Activated CD4-positive, alpha-beta T cell treated with anti-CD3 and anti-CD28 coated beads, Interleukin-2, amount 50 U/mL, for 4 hours (primary cell): ENCODE data around the gene RAPGEFL1.
"Not testable (repeated sequence)": the region's sequence is repeated elsewhere in the genome, so short reads cannot be mapped to it uniquely, and the experiment has no call there.

Experiments used
- DNase-seq, 2 experiments: peaks; one replicate each; pipeline ENCODE4 v3.0.0-alpha.2; 2020

Gene RAPGEFL1

GRCh38 chr17:40177275-40177874, at the start of gene RAPGEFL1:
RAPGEFL1 (plus strand) TSS chr17:40177470; CDS start chr17:40177862, 392 bp downstream.
- DNase-seq = peak; percentile 90 to 91

DNA sequence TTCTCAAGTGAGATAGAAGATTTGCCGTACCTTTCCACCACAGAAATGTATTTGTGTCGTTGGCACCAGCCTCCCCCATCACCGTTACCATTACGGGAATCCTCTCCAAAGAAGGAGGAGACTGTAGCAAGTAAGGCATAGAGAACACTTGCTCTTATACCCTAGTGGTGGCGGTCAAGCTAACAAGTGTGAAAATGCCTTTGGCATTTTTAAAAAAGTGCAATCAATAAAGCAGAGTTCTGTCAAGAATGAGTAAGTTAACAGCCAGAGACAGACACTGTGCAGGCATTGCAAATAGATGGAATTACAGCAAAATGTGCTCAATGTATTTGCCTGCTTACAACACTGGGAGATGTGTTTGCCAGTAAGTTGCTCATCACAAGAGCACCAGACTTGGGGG, 47.8 kb upstream of the RAPGEFL1 start:
- DNase-seq = no peak

DNA sequence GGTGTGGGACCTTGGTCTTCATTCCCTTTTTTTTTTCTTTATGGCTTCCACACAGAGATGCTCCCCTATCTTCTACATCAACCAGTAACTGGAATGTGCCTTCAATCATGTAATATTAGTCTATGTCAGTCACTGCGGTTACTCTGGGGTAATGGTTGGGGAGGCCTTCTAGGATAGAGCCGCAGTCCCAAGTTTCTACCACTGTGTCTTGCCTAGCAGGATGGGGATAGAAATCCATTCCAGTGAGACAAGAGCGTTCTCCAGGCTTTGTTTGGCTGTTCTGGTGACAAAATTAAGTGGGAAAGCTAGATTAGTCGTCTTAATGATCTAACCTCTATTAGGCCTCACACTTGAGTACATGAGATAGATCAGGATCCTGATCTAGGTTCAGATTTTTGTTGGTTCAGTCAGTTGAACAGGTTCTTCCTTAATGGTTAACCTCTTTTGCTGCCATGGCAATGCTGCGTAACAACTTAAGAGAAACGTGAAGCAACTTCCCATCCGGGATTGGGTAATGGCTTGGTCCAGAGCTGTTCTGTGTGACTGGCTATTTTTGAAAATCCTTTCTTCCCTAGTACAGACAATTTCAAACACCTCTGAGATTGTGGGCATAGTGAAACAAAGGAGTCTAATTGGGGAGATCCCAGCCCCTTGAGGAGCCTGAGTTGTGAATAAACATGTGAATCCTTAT, 46.8 kb upstream of the RAPGEFL1 start:
- DNase-seq = no peak

DNA sequence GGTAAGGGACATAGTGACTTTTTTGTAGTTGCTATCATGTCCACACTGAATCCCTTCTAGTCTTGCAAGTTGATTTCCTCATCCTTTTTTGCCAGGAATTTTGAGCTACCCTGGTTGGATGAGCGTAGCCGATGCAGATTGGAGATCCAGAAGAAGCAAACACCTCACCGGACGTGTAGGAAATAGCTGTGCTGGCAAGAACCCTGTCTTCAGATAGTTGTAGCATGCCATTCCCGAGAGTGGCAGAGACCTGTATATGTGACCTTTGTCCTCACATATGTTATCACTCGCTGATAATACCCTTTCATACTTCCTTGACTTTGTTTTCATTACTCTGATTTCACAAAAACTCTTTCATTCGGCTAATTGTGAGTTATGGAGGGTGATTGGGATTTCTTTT, 43.1 kb upstream of the RAPGEFL1 start:
- no peak for DNase-seq

- no peak for DNase-seq
Measured at GRCh38 chr17:40135817-40136216, 41.5 kb upstream of the RAPGEFL1 start.

DNA sequence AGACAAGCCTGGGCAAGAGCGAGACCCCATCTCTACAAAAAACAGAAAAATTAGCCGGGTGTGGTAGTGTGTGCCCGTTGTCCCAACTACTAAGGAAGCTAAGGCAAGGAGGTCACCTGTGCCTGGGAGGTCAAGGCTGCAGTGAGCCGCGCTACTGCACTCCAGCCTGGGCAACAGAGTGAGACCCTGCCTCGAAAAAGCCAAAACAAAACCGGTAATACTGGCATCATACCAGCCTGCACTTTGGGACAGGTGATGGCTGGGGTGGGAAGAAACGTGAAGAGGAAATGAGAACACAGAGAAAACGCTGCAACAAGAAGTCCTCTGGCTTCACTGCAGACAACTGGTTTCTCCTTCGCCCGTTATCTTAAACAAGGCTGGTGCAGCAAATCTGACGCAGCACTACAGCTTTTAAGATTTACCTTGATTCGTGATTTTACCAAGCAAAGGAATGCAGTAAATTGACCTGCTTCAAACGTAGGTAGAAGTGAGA, 37.7 kb upstream of the RAPGEFL1 start:
- no peak for DNase-seq

- not testable (repeated sequence) for DNase-seq
Measured at GRCh38 chr17:40143166-40143565, 34.1 kb upstream of the RAPGEFL1 start.

DNA sequence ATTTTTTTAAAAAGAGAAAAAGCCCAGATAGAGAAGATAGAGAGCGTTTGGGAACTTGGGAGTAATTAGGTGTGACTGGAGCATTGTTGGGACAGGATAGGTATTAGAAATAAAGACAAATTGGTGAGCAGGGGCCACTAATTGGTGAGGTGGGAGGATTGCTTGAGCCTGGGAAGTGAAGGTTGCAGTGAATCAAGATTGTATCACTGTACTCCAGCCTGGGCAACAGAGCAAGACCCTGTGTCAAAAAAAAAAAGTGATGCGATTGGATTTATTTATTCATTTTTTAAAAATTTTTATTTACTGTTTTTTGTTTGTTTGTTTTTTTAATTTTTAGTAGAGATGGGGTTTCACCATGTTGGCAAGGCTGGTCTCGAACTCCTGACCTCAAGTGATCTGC, 31.8 kb upstream of the RAPGEFL1 start:
- DNase-seq = no peak

DNA sequence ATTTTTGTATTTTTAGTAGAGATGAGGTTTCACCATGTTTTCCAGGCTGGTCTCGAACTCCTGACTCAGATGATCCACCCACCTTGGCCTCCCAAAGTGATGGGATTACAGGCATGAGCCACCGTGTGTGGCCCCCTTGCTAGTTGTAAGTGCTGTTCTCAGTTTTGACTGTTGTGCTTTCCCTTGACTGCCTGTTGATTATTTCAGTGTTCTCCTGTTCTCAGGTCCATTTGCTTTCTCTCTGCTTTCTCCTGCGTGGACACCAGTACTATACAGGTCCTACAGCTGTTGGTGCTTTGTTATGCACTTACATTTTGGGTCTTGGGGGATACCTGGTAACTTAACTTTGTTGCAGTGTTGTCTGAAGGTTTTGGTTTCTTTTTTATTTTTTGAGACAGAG, 28.7 kb upstream of the RAPGEFL1 start:
- no peak for DNase-seq

- DNase-seq = no peak
Measured at GRCh38 chr17:40150276-40150675, 27.0 kb upstream of the RAPGEFL1 start.

DNA sequence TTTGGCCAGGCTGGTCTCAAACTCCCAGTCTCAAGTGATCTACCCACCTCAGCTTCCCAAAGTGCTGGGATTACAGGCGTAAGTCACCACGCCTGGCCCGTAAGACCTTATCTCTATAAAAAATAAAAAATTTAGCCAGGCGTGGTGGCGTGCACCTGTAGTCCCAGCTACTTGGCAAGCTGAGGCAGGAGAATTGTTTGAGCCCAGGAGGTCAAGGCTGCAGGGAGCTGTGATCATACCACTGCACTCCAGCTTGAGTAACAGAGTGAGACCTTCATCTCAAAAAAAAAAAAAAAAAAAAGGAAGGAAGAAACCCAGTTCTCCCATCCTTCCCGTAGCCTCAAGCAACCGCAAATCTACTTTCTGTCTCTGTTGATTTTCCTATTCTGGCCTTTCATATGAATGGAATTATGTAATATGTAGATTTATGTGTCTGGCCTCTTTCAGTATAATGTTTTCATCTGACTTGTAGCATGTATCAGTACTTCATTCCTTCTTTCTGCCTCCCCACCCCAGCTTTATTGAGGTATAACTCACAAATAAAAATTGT, 25.8 kb upstream of the RAPGEFL1 start:
- DNase-seq = no peak

GRCh38 chr17:40153603-40154236, 23.6 kb upstream of the RAPGEFL1 start:
- no peak for DNase-seq

- DNase-seq = no peak
Measured at GRCh38 chr17:40157973-40158372, 19.3 kb upstream of the RAPGEFL1 start.

DNA sequence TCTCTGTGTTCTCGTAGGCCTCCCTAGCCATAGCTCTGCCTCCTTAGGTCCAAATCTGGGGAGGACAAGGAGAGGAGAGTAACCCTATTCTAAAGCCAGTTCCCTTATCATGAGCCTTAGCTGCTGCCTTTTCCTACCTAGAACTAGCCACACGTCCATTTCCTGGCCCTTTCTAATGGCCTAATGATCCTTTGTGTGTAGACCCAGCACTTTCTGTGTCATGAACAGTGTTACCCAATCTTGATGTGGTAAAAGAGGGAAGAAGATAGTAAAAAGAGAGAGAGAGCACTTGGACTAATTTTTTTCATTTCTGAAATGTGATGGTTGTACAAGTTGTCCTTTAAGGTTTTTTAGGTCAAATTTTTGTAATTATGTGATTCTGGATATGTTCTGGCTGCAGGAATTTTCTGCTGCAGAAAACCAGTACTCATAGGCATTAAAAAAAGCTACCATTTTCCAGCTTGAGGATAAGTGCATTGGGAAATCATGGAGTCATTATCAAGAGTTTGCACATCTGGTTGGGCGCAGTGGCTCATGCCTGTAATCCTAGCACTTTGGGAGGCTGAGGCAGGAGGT, 18.7 kb upstream of the RAPGEFL1 start:
- DNase-seq = no peak

DNA sequence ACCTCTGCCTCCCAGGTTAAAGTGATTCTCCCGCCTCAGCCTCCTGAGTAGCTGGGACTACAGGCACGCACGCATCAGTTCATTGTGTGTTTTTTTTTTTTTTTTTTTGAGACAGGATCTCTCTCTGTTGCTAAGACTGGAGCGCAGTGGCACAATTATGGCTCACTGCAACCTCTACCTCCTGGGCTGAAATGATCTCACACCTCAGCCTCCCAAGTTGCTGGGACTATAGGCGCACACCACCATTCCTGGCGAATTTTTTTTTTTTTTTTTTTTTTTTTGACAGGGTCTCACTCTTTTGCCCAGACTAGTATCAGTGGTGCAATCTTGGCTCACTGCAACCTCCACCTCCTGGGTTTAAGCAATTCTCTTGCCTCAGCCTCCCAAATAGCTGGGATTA, 17.8 kb upstream of the RAPGEFL1 start:
- DNase-seq = no peak

DNA sequence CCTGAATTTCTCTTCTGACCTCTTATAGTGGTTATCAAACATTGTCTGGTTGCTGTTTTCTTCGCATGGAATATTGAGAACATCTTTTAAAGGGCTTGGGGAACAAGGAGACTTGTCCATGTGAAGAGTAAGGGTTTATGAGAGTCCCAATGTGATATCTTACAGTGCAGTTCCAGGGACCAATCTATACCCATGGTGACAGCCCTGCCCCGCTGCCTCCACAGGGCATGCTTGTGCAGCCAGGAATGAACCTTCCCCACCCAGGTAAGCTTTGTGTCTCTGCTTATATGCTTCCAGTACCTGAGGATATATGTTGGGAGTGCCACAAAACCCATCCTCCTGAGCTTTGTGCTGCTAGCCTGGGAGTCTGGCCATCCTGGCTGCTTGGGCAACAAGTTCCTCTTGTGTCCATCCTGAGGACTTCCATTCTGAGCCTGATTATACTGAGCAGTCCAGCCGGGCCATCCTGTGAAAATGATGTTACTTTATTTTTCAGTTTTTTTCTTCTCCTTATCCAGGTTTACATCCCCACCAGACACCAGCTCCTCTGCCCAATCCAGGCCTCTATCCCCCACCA, 9.5 kb upstream of the RAPGEFL1 start:
- no peak for DNase-seq

- DNase-seq = peak; percentile 16 to 28
Measured at GRCh38 chr17:40168262-40168832, 8.9 kb upstream of the RAPGEFL1 start.

- no peak for DNase-seq
Measured at GRCh38 chr17:40170325-40170724, 6.9 kb upstream of the RAPGEFL1 start.

DNA sequence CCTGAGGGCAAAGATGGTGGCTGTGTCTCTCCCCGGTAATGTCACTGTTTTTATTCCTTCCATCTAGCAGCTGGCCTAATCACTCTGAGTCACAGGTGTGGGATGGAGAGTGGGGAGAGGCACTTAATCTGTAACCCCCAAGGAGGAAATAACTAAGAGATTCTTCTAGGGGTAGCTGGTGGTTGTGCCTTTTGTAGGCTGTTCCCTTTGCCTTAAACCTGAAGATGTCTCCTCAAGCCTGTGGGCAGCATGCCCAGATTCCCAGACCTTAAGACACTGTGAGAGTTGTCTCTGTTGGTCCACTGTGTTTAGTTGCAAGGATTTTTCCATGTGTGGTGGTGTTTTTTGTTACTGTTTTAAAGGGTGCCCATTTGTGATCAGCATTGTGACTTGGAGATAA, 5.5 kb upstream of the RAPGEFL1 start:
- DNase-seq = no peak

GRCh38 chr17:40173091-40173777, 4.0 kb upstream of the RAPGEFL1 start:
- DNase-seq = no peak

- DNase-seq = no peak
Measured at GRCh38 chr17:40173778-40174135, 3.5 kb upstream of the RAPGEFL1 start.

DNA sequence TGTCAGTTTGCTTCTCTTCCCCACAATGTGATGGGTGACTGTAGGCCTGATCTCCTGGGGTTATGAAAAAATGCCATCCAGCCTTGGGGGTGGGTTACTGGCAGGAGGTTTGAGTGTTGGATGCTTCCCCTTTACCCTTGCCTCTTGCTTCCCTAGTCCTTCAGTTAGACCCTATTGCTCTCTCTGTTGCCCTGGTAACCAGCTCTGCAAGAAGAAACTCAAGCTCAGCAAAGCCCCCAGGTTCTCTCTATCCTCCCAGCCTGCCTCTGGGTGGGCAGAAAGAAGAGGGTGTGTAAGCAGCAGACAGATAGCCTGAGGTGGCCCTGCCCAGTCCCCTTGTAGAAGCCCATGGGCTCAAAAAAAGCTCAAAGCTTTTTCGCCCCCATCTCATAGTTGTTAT, 2.8 kb upstream of the RAPGEFL1 start:
- no peak for DNase-seq
